ENCODE measurements around the gene ADGRG2. TPM values are rescaled to one million over a fixed set of nuclear protein-coding genes. Genes with fewer than 3 reads are reported as not detected.

Gene ADGRG2
- total and polyA plus RNA-seq, 10 donors: 1.8 to 3.0 (median 1.9) TPM

- no peak for DNase-seq
- H3K27me3 ChIP-seq (replicated peaks in 1 of 7): no peaks in the 10 kb centered on the region
- TF ChIP-seq POLR2AphosphoS5 (IDR thresholded peaks at IDR 0.05) (no peak), POLR2A (IDR thresholded peaks at IDR 0.05) (no peak)
- TF ChIP-seq, protein P1, sequence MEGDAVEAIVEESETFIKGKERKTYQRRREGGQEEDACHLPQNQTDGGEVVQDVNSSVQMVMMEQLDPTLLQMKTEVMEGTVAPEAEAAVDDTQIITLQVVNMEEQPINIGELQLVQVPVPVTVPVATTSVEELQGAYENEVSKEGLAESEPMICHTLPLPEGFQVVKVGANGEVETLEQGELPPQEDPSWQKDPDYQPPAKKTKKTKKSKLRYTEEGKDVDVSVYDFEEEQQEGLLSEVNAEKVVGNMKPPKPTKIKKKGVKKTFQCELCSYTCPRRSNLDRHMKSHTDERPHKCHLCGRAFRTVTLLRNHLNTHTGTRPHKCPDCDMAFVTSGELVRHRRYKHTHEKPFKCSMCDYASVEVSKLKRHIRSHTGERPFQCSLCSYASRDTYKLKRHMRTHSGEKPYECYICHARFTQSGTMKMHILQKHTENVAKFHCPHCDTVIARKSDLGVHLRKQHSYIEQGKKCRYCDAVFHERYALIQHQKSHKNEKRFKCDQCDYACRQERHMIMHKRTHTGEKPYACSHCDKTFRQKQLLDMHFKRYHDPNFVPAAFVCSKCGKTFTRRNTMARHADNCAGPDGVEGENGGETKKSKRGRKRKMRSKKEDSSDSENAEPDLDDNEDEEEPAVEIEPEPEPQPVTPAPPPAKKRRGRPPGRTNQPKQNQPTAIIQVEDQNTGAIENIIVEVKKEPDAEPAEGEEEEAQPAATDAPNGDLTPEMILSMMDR (IDR thresholded peaks at IDR 0.05 in 8 of 11, conservative IDR thresholded peaks at IDR 0.05 in 3 of 11): no peak
- H3K36me3 ChIP-seq: no peaks in the 10 kb centered on the region
- H3K27ac ChIP-seq: no peak overlapping the region
- intact Hi-C loops (cut with DNase I; ENCODE audit: low total_unique reads): no loop called here
- WGBS, 5 donors: 84 to 97% (median 96%) methylated on average over 5 of the region's 5 CpGs
- no peaks in the 10 kb centered on the region for H3K9me3 ChIP-seq
- H3K4me3 ChIP-seq: no peak overlapping the region
- H3K4me1 ChIP-seq: no peaks in the 10 kb centered on the region
Measured at GRCh38 chrX:19049110-19049509, 73.2 kb downstream of the ADGRG2 start.

GRCh38 chrX:19046343-19047215 is 75.7 kb downstream of the ADGRG2 start:
- H3K36me3 ChIP-seq: no peaks in the 10 kb centered on the region
- H3K27ac ChIP-seq: no peak overlapping the region
- no peak for DNase-seq
- H3K9me3 ChIP-seq: no peaks in the 10 kb centered on the region
- WGBS, 5 donors: 64 to 80% (median 69%) methylated on average over 8 of the region's 8 CpGs
- intact Hi-C loops (cut with DNase I; ENCODE audit: low total_unique reads): no loop called here
- H3K27me3 ChIP-seq (replicated peaks in 1 of 7): no peaks in the 10 kb centered on the region
- H3K4me1 ChIP-seq: no peaks in the 10 kb centered on the region
- no peak overlapping the region for H3K4me3 ChIP-seq
- no peak for TF ChIP-seq POLR2A (IDR thresholded peaks at IDR 0.05)
- TF ChIP-seq, protein P1 (IDR thresholded peaks at IDR 0.05 in 8 of 11, conservative IDR thresholded peaks at IDR 0.05 in 3 of 11): no peak

GRCh38 chrX:19040373-19040772 is 81.9 kb downstream of the ADGRG2 start:
- H3K36me3 ChIP-seq: no peaks in the 10 kb centered on the region
- no peaks in the 10 kb centered on the region for H3K4me1 ChIP-seq
- no peak overlapping the region for H3K27ac ChIP-seq
- intact Hi-C loops (cut with DNase I; ENCODE audit: low total_unique reads): no loop called here
- H3K9me3 ChIP-seq: no peaks in the 10 kb centered on the region
- 30 to 58% (median 50%) methylated on average over 3 of the region's 3 CpGs for WGBS, 5 donors
- no peak overlapping the region for H3K4me3 ChIP-seq
- DNase-seq: no peak
- TF ChIP-seq POLR2AphosphoS5 (IDR thresholded peaks at IDR 0.05) (no peak), POLR2A (IDR thresholded peaks at IDR 0.05) (no peak)
- TF ChIP-seq, protein P1 (IDR thresholded peaks at IDR 0.05 in 8 of 11, conservative IDR thresholded peaks at IDR 0.05 in 3 of 11): peak in 1 of 11 experiments; percentile 20
- no peaks in the 10 kb centered on the region for H3K27me3 ChIP-seq (replicated peaks in 1 of 7)

- H3K27ac ChIP-seq: no peak overlapping the region
- no peak for TF ChIP-seq POLR2A (IDR thresholded peaks at IDR 0.05)
- no peaks in the 10 kb centered on the region for H3K9me3 ChIP-seq
- 69 to 99% (median 93%) methylated on average over 6 of the region's 6 CpGs for WGBS, 5 donors
- H3K4me1 ChIP-seq: no peaks in the 10 kb centered on the region
- H3K4me3 ChIP-seq: no peak overlapping the region
- no peaks in the 10 kb centered on the region for H3K36me3 ChIP-seq
- intact Hi-C loops (cut with DNase I; ENCODE audit: low total_unique reads): no loop called here
- no peaks in the 10 kb centered on the region for H3K27me3 ChIP-seq (replicated peaks in 1 of 7)
- DNase-seq: no peak
Measured at GRCh38 chrX:19034025-19034424, 88.2 kb downstream of the ADGRG2 start.

All from spleen (tissue), 11 donors.